GM10847 (cell line): Measurements from ENCODE around the gene YTHDF1.

Experiments used
- POLR2A ChIP-seq: IDR thresholded peaks from 2 replicates; pipeline ENCODE4 v1.6.1; 2011; ENCODE audit not compliant: insufficient read length; ENCODE audit errors: extremely low read depth

Gene YTHDF1

DNA sequence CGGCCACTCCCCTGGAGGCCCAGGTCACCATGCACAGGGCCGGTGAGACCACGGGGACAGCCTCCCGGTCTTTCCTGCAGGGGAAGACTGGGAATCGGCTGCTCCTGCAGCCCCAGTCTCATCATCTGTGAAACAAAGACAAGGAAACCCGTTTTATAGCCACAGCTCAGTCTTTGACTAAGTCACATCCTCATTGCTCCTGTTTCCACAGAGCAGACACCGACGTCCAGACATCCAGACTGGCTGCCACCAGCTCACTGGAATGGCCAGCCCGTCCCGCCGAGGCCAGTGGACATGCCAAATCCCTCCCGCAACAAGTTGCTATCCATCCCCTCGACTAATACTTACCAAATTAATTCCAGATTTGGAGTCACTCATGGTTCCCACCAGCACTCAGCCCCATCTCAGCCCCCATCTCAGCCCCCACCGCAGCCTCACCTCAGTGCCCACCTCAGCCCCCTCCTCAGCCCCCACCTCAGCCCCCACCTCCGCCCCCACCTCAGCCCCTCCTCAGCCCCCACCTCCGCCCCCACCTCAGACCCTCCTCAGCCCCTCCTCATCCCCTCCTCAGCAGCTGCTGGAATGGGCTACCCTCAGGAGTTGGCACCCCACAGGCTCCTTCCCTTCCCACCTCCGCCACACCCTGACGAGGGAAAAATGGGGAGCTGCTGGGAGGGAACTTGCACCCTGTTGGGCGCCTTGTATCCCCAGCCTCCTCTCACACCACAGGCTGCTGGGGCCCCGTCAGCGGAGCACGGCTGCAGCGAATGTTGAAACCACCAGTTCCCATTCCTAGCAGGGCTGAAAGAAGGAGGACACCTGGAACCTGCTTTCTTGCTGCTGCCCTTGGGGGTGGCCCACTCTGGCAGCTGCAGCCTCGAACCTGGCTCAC lies 48.7 kb downstream of the YTHDF1 start:
- no peak for TF ChIP-seq POLR2A

DNA sequence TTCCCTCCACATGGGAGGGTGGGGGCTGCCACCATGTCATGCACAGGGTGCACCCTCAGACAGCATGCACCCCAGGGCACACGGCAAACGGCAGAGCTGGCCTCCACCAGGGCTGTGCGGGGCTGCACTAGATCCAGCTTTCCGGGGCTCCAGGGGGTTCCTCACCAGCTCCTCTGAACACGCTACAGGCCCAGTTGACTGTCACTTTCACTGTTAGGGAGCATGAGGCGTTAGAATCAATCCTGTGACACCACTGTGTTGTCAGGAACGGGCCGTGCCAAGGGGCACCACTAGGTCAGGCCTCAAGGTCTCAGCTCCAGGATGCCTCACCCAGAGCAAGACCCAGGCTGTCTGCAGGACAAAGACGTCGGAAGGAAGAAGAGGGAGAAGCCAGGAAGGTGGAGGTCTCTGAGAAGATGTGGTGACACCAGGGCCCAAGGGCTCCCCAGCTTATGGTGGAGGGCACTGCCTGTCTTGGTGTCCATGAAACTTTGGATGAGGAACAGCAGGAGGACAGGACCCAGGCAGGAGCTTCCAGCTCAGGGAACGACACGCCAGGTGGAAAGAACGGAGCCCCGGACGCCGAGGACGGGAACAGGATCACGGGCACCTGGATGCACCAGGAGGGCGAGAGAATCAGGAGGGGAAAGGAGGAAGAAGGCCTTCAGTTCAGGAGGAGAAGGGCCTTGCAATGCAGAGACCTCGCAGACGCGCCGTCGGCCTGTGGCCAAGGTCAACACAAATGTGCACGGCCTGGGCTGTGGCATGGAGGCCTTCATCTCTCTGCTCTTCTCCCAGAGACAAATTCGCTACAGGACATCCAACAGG lies 49.5 kb downstream of the YTHDF1 start:
- TF ChIP-seq POLR2A = no peak

DNA sequence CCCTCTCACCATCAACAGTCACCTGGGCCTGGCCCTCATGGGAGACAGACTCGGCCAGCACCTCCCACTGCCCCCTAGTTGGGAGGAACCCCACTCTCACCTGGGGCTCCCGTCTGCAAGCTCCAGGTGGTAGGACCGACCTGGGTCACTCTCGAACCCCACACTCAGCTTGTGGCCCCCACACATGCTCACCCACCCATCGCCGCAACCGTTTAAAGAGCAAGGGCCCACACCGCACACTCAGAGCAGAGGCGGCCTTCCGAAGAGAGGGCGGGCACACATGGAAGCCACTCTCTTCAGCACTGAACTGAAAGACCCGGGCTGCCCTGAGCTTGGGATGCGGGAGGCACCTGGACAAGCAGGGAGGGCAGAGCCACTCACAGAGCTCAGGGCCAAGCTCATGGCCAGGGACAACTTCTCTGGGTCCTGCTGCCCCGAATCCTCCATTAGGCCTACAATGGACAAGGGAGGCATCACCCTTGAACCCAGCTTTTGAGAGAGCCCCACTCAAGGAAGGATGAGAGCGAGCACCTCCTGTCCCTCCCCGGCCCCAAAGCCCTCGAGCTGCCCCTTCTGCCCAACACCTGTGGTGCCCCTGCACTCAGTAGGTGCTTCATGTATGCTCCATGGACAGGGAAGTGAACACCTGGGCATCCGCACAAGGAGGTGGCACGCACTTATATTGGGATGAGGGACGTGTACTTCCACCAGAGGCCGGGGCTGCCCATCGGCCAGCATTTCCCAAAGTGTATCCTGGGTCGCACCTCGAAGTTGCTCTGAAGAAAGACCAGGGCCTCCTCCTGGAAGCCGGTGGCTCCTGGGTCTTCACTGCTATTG lies 50.4 kb downstream of the YTHDF1 start:
- no peak for TF ChIP-seq POLR2A

DNA sequence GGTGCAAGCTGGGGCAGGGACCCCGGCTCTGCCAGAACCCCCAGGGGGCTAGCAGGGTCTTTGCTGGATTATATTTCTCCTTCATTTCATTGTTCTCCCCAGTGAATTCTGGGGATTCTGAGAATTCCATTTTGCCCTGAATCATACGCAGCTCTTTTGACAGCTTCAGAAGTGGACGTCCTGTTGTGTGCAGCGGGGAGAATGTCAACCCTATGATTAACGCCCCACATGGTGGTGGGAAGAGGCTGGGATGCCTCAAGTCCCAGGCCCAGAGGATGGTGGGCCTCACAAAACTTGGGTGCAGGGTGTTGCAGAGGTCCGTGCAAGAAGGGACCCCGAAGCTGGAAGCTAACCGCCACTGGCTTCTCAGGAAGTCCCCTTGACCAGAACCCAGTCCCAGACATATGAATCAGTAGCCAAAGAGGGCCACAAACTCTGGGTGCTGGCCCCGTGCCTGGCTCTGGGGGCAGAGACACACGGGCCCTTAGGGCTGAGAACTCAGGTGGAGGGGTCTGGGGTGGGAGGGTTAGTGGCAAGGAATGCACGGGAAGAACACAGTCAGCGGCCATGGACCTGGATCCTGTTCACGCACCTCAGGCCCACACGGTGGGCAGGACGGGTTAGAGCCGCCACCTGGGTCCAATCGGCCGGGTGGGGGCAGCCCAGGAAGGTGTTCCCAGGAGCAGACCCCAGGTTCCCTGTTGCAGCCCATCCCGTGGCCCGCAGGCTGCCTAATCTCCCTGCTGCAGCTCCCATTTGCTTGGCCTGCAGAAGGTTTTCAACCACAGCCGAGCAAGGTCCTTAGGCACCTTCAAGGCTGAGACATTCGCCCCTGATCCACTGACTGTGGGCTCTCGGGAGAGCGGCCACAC lies 51.2 kb downstream of the YTHDF1 start:
- TF ChIP-seq POLR2A = no peak

DNA sequence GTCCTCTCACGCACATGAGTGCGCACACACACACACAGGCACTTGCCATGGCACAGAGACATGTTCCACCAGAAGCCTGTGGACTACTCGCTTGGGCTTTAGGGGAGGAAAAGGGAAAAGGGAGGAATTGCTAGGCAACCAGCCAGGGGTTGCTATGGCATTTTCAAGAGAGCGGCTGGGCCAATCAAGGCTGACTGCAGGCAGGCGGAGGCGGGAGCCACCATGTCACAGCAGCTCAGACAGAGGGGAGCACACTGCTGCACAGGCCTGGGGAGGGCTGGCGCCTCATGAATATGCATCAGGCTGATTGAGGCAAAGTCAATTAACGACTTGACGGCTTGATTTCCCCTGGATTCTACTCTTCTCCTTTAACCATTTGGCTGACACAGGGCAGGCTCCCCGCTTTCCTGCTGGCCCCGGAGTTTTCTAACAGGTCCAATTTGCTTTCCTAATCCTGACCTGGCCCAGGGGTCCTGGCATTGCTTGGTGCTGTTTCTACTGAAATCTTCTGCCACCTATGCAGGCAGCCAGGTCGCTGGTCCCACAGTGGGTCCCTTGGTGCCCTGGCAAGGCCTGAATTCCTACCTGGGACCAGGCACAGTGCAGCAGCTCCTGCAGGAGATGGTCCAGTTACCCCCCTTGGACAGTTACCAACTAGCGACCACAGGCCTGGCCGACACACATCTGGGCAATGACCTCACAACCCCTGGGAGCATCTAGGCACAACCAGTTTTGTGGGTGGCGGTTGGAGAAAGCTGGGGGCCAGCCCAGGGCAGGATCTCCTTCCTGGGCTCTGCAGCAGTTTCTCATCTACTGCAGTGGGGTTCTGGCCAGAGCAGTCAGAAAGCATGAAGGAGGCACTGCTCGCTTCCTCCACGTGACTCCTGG lies 52.1 kb downstream of the YTHDF1 start:
- no peak for TF ChIP-seq POLR2A

DNA sequence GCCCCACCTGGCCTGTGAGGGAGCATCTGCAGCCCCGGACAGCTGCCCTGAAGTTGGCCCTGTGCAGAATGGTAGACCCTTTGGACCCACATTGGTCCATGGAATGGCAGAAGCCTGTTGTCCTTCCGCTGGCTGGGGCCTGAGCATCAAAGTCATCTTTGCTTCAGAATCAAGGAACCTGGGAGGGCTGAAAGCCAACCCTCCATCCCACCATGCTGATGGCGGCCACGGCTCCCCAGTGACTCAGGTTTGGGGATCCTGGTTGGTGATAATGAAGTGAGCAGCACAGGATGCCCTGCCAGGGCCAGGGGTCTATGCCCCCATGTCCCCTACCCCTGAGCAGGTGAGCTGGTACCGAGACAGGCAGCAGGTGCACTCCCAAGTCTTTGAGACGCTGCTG lies 52.8 kb downstream of the YTHDF1 start:
- TF ChIP-seq POLR2A = no peak

DNA sequence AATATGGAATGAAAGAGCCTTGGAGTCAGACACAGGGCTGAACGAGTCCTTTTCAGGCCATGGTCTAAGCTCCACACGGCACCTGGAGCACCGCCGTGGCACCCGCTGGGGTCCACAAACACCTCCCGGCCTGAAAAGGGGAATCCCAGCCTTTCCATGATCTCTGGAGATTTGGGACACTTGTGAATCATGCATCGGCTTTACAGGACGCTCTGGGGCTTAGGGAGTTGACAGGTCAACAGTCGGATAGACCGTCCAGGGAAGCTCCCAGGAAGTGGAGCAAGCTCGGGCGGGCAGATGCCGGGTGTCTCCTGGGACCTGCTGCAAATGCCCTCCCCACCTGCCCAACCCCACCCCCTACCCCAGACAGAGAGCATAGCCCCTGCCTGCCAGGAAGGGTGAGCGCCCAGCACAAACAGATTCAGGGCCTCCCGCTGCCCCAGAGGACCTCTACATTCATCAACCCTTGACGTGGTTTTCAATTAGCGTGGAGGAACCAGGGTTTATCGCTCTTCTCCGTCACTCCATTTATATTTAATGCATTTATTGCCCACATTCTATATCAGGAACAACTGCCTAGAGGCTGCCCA lies 53.6 kb downstream of the YTHDF1 start:
- TF ChIP-seq POLR2A = no peak

DNA sequence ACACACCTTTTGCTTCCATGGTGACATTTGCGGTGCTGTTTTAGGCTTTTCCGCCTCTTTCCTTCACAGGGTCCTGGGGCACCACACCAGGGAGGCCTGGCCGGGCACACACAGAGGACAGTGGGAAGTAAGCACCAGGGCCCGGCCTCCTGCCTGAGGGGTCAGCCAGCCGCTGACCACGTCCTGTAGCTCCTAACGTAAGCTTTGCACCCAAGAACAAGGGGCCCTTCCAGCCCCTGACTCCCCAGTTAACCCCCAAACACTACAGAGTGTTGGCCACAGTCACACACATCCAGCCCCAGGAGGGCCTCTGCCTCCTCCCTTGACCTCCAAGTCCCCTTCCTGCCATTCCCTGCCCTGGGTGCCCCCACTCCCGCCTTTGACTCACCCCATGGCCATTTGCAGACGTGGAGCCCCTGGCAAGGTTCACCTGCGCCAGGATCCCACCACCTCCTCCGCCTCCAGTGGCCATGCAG lies 54.7 kb downstream of the YTHDF1 start:
- no peak for TF ChIP-seq POLR2A

DNA sequence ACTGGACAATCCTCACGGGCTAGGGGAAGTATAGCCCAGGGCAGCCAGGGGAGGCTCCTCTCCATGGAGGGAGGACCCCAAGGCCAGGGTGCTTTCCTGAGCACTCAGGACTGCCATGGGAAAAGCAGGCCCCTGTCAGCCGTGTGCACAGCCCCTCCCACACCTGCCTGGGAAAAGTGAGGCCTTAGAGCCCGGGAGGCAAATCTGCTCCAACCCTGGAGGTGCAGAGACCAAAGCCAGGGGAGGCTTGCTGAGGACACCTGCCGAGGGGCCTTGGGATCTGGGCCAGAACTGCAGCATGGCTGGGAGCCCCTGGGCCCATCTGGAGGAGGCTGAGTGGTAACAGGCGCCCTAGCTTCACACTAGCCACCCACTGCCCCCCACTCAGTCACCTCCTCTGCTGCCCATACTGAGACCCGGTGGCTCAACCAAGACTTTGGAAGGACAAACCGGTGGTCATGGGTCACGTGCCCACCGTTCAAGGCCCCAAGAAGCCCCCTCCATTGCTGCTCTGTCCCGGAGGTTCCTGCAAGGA lies 55.2 kb downstream of the YTHDF1 start:
- no peak for TF ChIP-seq POLR2A

DNA sequence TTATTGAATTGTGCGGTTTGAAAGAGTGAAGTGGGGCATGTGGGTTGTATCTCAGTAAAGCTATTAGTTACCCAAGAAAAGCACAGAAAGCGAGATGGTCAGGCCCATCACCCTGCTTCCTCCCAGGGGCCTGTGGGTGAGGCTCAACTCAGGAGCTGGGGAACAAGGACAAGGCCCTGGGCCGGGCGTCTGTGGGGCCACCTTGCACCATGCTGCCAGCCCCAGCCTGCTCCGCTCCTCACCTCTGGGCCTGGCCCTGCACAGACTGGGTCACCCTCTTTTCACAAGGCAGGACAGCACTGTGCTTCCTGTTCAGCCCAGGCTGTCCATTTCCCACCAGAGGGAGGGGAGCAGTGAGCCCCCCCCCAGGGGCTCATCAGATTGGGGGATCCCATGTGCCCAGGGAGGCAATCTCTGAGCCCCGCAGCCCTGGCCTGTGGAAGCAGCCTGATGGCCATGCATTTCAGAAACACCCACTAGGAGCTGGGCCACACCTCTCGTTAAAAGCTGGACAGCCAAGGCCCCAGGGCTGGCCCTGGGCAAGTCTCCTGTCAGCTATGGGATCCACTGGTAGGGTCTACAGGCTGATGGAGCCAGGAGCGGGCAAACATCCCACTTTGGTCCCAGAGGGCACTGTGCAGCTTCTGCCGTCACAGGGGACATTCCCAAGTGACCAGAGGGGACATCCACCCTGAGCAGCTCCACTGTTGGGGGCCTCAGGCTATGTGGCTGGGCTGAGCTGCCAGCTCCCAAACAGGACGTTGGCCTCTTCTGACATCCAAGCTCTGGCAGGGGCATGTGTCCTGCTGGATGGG lies 55.9 kb downstream of the YTHDF1 start:
- no peak for TF ChIP-seq POLR2A

DNA sequence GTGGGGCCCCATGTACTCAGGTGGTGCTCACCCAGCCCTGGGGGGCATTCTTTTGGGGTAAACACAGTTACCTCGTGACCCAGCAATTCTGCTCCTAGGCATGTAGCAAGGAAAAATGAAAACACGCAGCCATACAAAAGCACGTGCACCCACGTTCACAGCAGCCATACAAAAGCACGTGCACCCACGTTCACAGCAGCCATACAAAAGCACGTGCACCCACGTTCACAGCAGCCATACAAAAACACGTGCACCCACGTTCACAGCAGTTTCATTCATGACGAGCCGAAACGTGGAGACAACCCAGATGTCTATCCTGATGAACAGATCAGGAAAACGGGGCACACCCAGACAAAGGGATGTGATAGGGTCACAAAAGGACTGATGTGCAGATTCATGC lies 57.1 kb downstream of the YTHDF1 start:
- TF ChIP-seq POLR2A = no peak

DNA sequence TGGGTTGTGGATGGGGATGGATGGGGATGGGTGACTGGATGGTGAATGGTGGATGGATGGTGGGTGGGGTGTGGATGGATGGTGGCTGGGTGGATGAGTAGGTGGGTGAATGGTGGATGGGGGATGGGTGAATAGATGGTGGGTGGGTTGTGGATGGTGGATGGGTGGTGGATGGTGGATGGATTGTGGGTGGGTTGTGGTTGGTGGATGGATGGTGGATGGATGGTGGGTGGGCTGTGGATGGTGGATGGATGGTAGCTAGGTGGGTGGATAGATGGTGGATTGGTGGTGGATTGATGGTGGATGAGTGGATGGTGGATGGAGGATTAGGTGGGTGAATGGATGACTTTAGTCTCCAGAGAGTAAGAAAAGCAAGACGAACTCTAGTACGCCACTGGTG lies 57.6 kb downstream of the YTHDF1 start:
- TF ChIP-seq POLR2A = no peak
